SKM-1 treated with dmso at 0.1 percent for 144 hours (cell line): ENCODE results near the gene DNMT1.

Experiments
- DNase-seq: peaks from one replicate; lab custom pipeline; 2025; ENCODE audit not compliant: unreplicated experiment; lab: John Stamatoyannopoulos, UW

The DNMT1 gene

GRCh38 chr19:10115392-10116084 is 79.2 kb downstream of the DNMT1 start:
- DNase-seq: no peak

GRCh38 chr19:10114651-10115391 is 79.9 kb downstream of the DNMT1 start:
- DNase-seq: no peak

- DNase-seq: no peak
Observed at GRCh38 chr19:10113964-10114650, 80.6 kb downstream of the DNMT1 start.

GRCh38 chr19:10113592-10113963 is 81.2 kb downstream of the DNMT1 start:
- no peak for DNase-seq

GRCh38 chr19:10112895-10113591 is 81.7 kb downstream of the DNMT1 start:
- DNase-seq: peak; percentile 54

GRCh38 chr19:10112037-10112761 is 82.6 kb downstream of the DNMT1 start:
- peak; percentile 36 for DNase-seq

GRCh38 chr19:10111405-10111811 is 83.3 kb downstream of the DNMT1 start, which contains the start of gene P2RY11:
Gene P2RY11, plus strand, starts transcription at chr19:10111693. Its CDS starts 29 bp downstream, at chr19:10111722.
- DNase-seq: peak; percentile 17

- no peak for DNase-seq
Observed at GRCh38 chr19:10110972-10111317, 83.8 kb downstream of the DNMT1 start.

- no peak for DNase-seq
Observed at GRCh38 chr19:10110076-10110971, 84.4 kb downstream of the DNMT1 start.

- DNase-seq: no peak
Observed at GRCh38 chr19:10109528-10109927, 85.2 kb downstream of the DNMT1 start.

- DNase-seq: no peak
Observed at GRCh38 chr19:10107817-10108367, 86.9 kb downstream of the DNMT1 start.

- no peak for DNase-seq
Observed at GRCh38 chr19:10107254-10107653, 87.5 kb downstream of the DNMT1 start.

- peak; percentile 98 for DNase-seq
Observed at GRCh38 chr19:10106100-10106936, 88.4 kb downstream of the DNMT1 start, which contains the start of gene PPAN. Gene PPAN, plus strand, starts transcription at chr19:10106362. Its CDS starts 33 bp downstream, at chr19:10106395.

GRCh38 chr19:10105509-10106099 is 89.1 kb downstream of the DNMT1 start:
- no peak for DNase-seq

- no peak for DNase-seq
Observed at GRCh38 chr19:10104665-10105508, 89.9 kb downstream of the DNMT1 start.

- DNase-seq: no peak
Observed at GRCh38 chr19:10104130-10104513, 90.6 kb downstream of the DNMT1 start.

- peak; percentile 36 for DNase-seq
Observed at GRCh38 chr19:10102787-10103236, 91.9 kb downstream of the DNMT1 start.
